Motor neuron (in vitro differentiated cells): Measurements from ENCODE around the gene GOLGA6A. TPM values are rescaled to one million over a fixed set of nuclear protein-coding genes. Genes with fewer than 3 reads are reported as not detected.

Experiments
- total RNA-seq, 8 experiments: library from RNA; unstranded; fragments of 300-600 nt; gene quantifications; 2 replicates each; pipeline versions ENCODE4 v1.2.3 to v1.2.4, GENCODE V29; 2022

The GOLGA6A gene
- total RNA-seq, 8 experiments from 2014 or later, result 0.14 to 5.1 (median 0.42) TPM

Other genes starting within 250 kb of the GOLGA6A start
- gene TBC1D21, start 209.0 kb downstream of the GOLGA6A start, total RNA-seq, result not detected
- gene LOXL1, start 156.1 kb downstream of the GOLGA6A start, total RNA-seq, result 10 to 100 TPM in 6 of 8 experiments, 1 to 10 TPM in 2; 4.9 to 35.4 (median 15.0) TPM
- 10 to 100 TPM in 6 of 8 experiments, 1 to 10 TPM in 2; 7.7 to 31.4 (median 18.2) TPM for gene STOML1, start 90.3 kb downstream of the GOLGA6A start, total RNA-seq
- 10 to 100 TPM in 5 of 8 experiments, 1 to 10 TPM in 3; 7.2 to 37.8 (median 12.6) TPM for gene PML, start 87.8 kb downstream of the GOLGA6A start, total RNA-seq
- gene ISLR2, start 48.0 kb upstream of the GOLGA6A start, total RNA-seq, result 100 to 1,000 TPM in 2 of 8 experiments, 10 to 100 TPM in 3, 1 to 10 TPM in 1, under 1 TPM in 2; 0.22 to 130 (median 37.9) TPM
- 100 to 1,000 TPM in 1 of 8 experiments, 1 to 10 TPM in 5, under 1 TPM in 2; 0.54 to 278 (median 1.5) TPM for gene ISLR, start 91.2 kb upstream of the GOLGA6A start, total RNA-seq
- 10 to 100 TPM in 6 of 8 experiments, 1 to 10 TPM in 2; 1.7 to 53.9 (median 14.3) TPM for gene STRA6, start 120.2 kb upstream of the GOLGA6A start, total RNA-seq
- gene CCDC33, start 153.8 kb upstream of the GOLGA6A start, total RNA-seq, result 10 to 100 TPM in 2 of 8 experiments, 1 to 10 TPM in 4, under 1 TPM in 2; 0.66 to 18.3 (median 6.2) TPM